ENCODE data around the gene DYNC1I1. TPM values are rescaled to one million over a fixed set of nuclear protein-coding genes. Genes with fewer than 3 reads are reported as not detected.
"Not testable (repeated sequence)": the region's sequence is repeated elsewhere in the genome, so short reads cannot be mapped to it uniquely, and the experiment has no call there.

DYNC1I1 gene
- polyA plus RNA-seq, 3 donors, result 0.31 to 0.59 (median 0.37) TPM

- no peak for DNase-seq (ENCODE audit: extremely low read depth in 1 of 11, low read depth in 9 of 11, low spot score in 4 of 11)
Observed at GRCh38 chr7:95929710-95930280, 157.4 kb downstream of the DYNC1I1 start.

- no peak for DNase-seq (ENCODE audit: extremely low read depth in 1 of 11, low read depth in 9 of 11, low spot score in 4 of 11)
Observed at GRCh38 chr7:95931460-95932232, 159.3 kb downstream of the DYNC1I1 start.

- DNase-seq (ENCODE audit: extremely low read depth in 1 of 11, low read depth in 9 of 11, low spot score in 4 of 11), result no peak
Observed at GRCh38 chr7:95933618-95934017, 161.3 kb downstream of the DYNC1I1 start.

- DNase-seq (ENCODE audit: extremely low read depth in 1 of 11, low read depth in 9 of 11, low spot score in 4 of 11), result not testable (repeated sequence)
Observed at GRCh38 chr7:95944867-95945266, 172.5 kb downstream of the DYNC1I1 start.

- no peak for DNase-seq (ENCODE audit: extremely low read depth in 1 of 11, low read depth in 9 of 11, low spot score in 4 of 11)
Observed at GRCh38 chr7:95950698-95951097, 178.3 kb downstream of the DYNC1I1 start.

- no peak for DNase-seq (ENCODE audit: extremely low read depth in 1 of 11, low read depth in 9 of 11, low spot score in 4 of 11)
Observed at GRCh38 chr7:95951531-95951930, 179.2 kb downstream of the DYNC1I1 start.

- no peak for DNase-seq (ENCODE audit: extremely low read depth in 1 of 11, low read depth in 9 of 11, low spot score in 4 of 11)
Observed at GRCh38 chr7:95951997-95952795, 179.8 kb downstream of the DYNC1I1 start.

GRCh38 chr7:95952851-95953250 lies 180.5 kb downstream of the DYNC1I1 start:
- DNase-seq (ENCODE audit: extremely low read depth in 1 of 11, low read depth in 9 of 11, low spot score in 4 of 11), result no peak

- no peak for DNase-seq (ENCODE audit: extremely low read depth in 1 of 11, low read depth in 9 of 11, low spot score in 4 of 11)
Observed at GRCh38 chr7:95955748-95956147, 183.4 kb downstream of the DYNC1I1 start.

- no peak for DNase-seq (ENCODE audit: extremely low read depth in 1 of 11, low read depth in 9 of 11, low spot score in 4 of 11)
Observed at GRCh38 chr7:95957510-95957909, 185.2 kb downstream of the DYNC1I1 start.

GRCh38 chr7:95960706-95961244 lies 188.4 kb downstream of the DYNC1I1 start:
- no peak for DNase-seq (ENCODE audit: extremely low read depth in 1 of 11, low read depth in 9 of 11, low spot score in 4 of 11)

GRCh38 chr7:95963446-95963990 lies 191.2 kb downstream of the DYNC1I1 start:
- DNase-seq (ENCODE audit: extremely low read depth in 1 of 11, low read depth in 9 of 11, low spot score in 4 of 11), result no peak

GRCh38 chr7:95971716-95972115 lies 199.4 kb downstream of the DYNC1I1 start:
- DNase-seq (ENCODE audit: extremely low read depth in 1 of 11, low read depth in 9 of 11, low spot score in 4 of 11), result no peak

GRCh38 chr7:95972523-95972922 lies 200.2 kb downstream of the DYNC1I1 start:
- DNase-seq (ENCODE audit: extremely low read depth in 1 of 11, low read depth in 9 of 11, low spot score in 4 of 11), result no peak

GRCh38 chr7:95974108-95974507 lies 201.8 kb downstream of the DYNC1I1 start:
- no peak for DNase-seq (ENCODE audit: extremely low read depth in 1 of 11, low read depth in 9 of 11, low spot score in 4 of 11)

GRCh38 chr7:95976369-95977060 lies 204.2 kb downstream of the DYNC1I1 start:
- DNase-seq (ENCODE audit: extremely low read depth in 1 of 11, low read depth in 9 of 11, low spot score in 4 of 11), result no peak

GRCh38 chr7:95977994-95978393 lies 205.6 kb downstream of the DYNC1I1 start:
- no peak for DNase-seq (ENCODE audit: extremely low read depth in 1 of 11, low read depth in 9 of 11, low spot score in 4 of 11)

- DNase-seq (ENCODE audit: extremely low read depth in 1 of 11, low read depth in 9 of 11, low spot score in 4 of 11), result peak in 5 of 11 donors; percentile 9 to 39 (median 25)
Observed at GRCh38 chr7:95980167-95980566, 207.8 kb downstream of the DYNC1I1 start.

GRCh38 chr7:95980706-95981105 lies 208.4 kb downstream of the DYNC1I1 start:
- DNase-seq (ENCODE audit: extremely low read depth in 1 of 11, low read depth in 9 of 11, low spot score in 4 of 11), result no peak
